GM23338 (cell line): ENCODE data around the gene FAM78A. TPM values are rescaled to one million over a fixed set of nuclear protein-coding genes. Genes with fewer than 3 reads are reported as not detected.
A peak's percentile ranks its signal among the peaks of the same experiment; 100 is the strongest.

ENCODE experiments used
- ATAC-seq: fragments of 200-7000 bp; cut with Tn5 transposase; 3 replicates; pipeline ENCODE4 v1.9.1; 2020
- DNase-seq: peaks from one replicate; pipeline ENCODE4 v3.0.0-alpha.2; 2015; ENCODE audit warnings: low spot score
- H2AFZ ChIP-seq: fragments of 200-600 bp; sonication (generic); 2 replicates; pipeline ENCODE4 v1.8.0; 2016; ENCODE audit warnings: antibody characterized with exemption, mild to moderate bottlenecking, moderate library complexity
- H3F3A ChIP-seq: fragments of 200-600 bp; sonication (generic); replicated peaks from 2 replicates; pipeline ENCODE4 v1.8.0; 2017; ENCODE audit warnings: antibody characterized with exemption, mixed run types, low read depth
- H3K27ac ChIP-seq: fragments of 200-600 bp; sonication (generic); 2 replicates; pipeline ENCODE4 v1.6.1; 2016; ENCODE audit warnings: low read depth
- H3K27me3 ChIP-seq: fragments of 200-600 bp; sonication (generic); 2 replicates; pipeline ENCODE4 v1.8.0; 2016; ENCODE audit warnings: mild to moderate bottlenecking, mixed run types, moderate library complexity; ENCODE audit not compliant: insufficient read depth
- H3K36me3 ChIP-seq: fragments of 200-600 bp; sonication (generic); 2 replicates; pipeline ENCODE4 v1.8.0; 2016; ENCODE audit warnings: mild to moderate bottlenecking; ENCODE audit not compliant: insufficient read depth
- H3K4me1 ChIP-seq: fragments of 200-600 bp; sonication (generic); 2 replicates; pipeline ENCODE4 v1.8.0; 2016; ENCODE audit warnings: mild to moderate bottlenecking, moderate library complexity; ENCODE audit not compliant: insufficient read depth
- H3K4me2 ChIP-seq: fragments of 200-600 bp; sonication (generic); 2 replicates; pipeline ENCODE4 v1.7.1; 2017; ENCODE audit warnings: mixed run types
- H3K4me3 ChIP-seq: fragments of 200-600 bp; sonication (generic); 2 replicates; pipeline ENCODE4 v1.6.1; 2016; ENCODE audit warnings: mixed run types
- H3K79me2 ChIP-seq: fragments of 200-600 bp; sonication (generic); replicated peaks from 2 replicates; pipeline ENCODE4 v1.8.0; 2017; ENCODE audit warnings: mild to moderate bottlenecking; ENCODE audit not compliant: insufficient read depth
- H3K9me2 ChIP-seq: fragments of 200-600 bp; sonication (generic); 2 replicates; pipeline ENCODE4 v1.8.0; 2017; ENCODE audit not compliant: insufficient read depth
- H4K20me1 ChIP-seq: fragments of 200-600 bp; sonication (generic); replicated peaks from 2 replicates; pipeline ENCODE4 v1.8.0; 2017; ENCODE audit warnings: mild to moderate bottlenecking; ENCODE audit not compliant: insufficient read depth
- H3K27ac Mint-ChIP-seq: 2 replicates; pipeline ENCODE4 v1.8.0; 2020; ENCODE audit warnings: inconsistent platforms, mild to moderate bottlenecking, moderate library complexity, mixed read lengths
- H3K27me3 Mint-ChIP-seq: 3 replicates; pipeline ENCODE4 v1.8.0; 2022; ENCODE audit warnings: low read depth, mild to moderate bottlenecking, moderate library complexity, mixed read lengths, inconsistent platforms; ENCODE audit not compliant: insufficient read depth, poor library complexity
- H3K36me3 Mint-ChIP-seq: 3 replicates; pipeline ENCODE4 v1.8.0; 2021; ENCODE audit warnings: low read depth, mild to moderate bottlenecking, inconsistent platforms, moderate library complexity, mixed read lengths
- H3K4me1 Mint-ChIP-seq: 3 replicates; pipeline ENCODE4 v1.8.0; 2020; ENCODE audit warnings: mild to moderate bottlenecking, inconsistent platforms, mixed read lengths
- H3K4me3 Mint-ChIP-seq: 3 replicates; pipeline ENCODE4 v1.8.0; 2021; ENCODE audit warnings: moderate library complexity, mild to moderate bottlenecking, inconsistent platforms, mixed read lengths
- H3K9me3 Mint-ChIP-seq: 3 replicates; pipeline ENCODE4 v1.8.0; 2020; ENCODE audit warnings: moderate library complexity, mild to moderate bottlenecking, inconsistent platforms, mixed read lengths
- CREB1 ChIP-seq: fragments of 250-450 bp; sonication (Bioruptor Pico); IDR thresholded peaks from 2 replicates; pipeline ENCODE4 v1.5.0; 2020; ENCODE audit warnings: low read depth, mild to moderate bottlenecking, moderate library complexity
- EZH2phosphoT487 ChIP-seq: fragments of 200-600 bp; sonication (generic); IDR thresholded peaks from one replicate; pipeline ENCODE4 v1.8.1; 2018; ENCODE audit warnings: antibody characterized with exemption; ENCODE audit not compliant: unreplicated experiment
- ZNF114 ChIP-seq: fragments of 250-450 bp; sonication (Bioruptor Pico); IDR thresholded peaks from 2 replicates; pipeline ENCODE4 v1.5.0; 2020; ENCODE audit warnings: mild to moderate bottlenecking, moderate library complexity
- polyA plus RNA-seq: library from polyadenylated mRNA; unstranded; fragments of >200 nt; fragmentation: Nextera tagmentation; extraction: Ambion mirVana; gene quantifications from 2 replicates; pipeline ENCODE4 v1.2.1, GENCODE V29; 2016
- total RNA-seq: library from RNA; depleted of rRNA; stranded (reverse); fragments of >200 nt; shearing (Covaris generic); gene quantifications from 2 replicates; pipeline ENCODE4 v1.2.3, GENCODE V29; 2014
- TF ChIP-seq, protein P1 (sequence below), 2 experiments: fragments of 200-600 bp in 1 of 2; sonication (generic) in 1 of 2; conservative IDR thresholded peaks; 2 replicates each; pipeline versions ENCODE4 v1.5.1 to v1.6.1; 2016 to 2017; ENCODE audit warnings: antibody characterized with exemption in 2 of 2, low read depth in 2 of 2, mild to moderate bottlenecking in 2 of 2, moderate library complexity in 1 of 2
- TF ChIP-seq, protein P2 (sequence below): IDR thresholded peaks from one replicate; pipeline ENCODE4 v1.6.1; 2018; ENCODE audit warnings: antibody characterized with exemption; ENCODE audit not compliant: unreplicated experiment

The FAM78A gene
- total and polyA plus RNA-seq, 2 experiments from 2014 or later: 0.57 to 2.1 TPM

DNA sequence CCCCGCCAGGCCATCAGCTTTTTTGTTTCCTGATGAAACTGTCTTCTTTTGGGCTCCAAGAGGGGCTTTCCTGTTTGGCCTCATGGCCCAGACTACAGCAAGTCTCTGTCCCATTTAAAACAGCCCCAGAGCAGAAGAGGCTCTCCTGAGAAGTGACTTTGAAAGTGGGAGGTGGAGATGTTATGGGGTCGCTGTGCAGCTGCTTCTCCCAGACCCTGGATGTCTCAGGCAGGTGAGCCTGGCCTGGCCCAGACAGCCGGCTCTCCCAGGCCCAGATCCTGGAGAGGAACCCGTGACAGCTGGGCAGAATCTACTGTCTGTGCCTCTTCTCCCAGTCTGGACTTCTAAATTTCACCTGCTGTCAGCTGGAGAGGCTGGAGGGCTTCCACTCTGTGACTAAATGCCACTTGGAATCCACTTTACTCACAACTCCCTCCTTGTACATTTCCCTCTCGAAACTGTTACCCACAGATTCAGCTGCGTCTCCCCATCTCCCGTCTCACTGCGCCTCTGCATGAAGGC, 20.6 kb downstream of the FAM78A start:
- Histone ChIP-seq H3K36me3 (no peaks in the 10 kb centered on the region), H3K9me2 (no peaks in the 10 kb centered on the region), H3K27ac (no peak overlapping the region), H3F3A (0 out of 2 replicates have a peak, but pooled peaks cover 13% of the 10 kb centered on the region), H3K4me2 (no peak overlapping the region), H3K27me3 (no peaks in the 10 kb centered on the region), H3K4me1 (no peaks in the 10 kb centered on the region), H4K20me1 (no peaks in the 10 kb centered on the region), H2AFZ (peak overlapping the region; percentile 98), H3K4me3 (no peak overlapping the region), H3K79me2 (no peaks in the 10 kb centered on the region)
- Mint-ChIP-seq H3K9me3 (no peaks in the 10 kb centered on the region), H3K36me3 (no peaks in the 10 kb centered on the region; the same call in 2 of the 3 replicates), H3K4me3 (no peak overlapping the region), H3K4me1 (peaks cover 22% of the 10 kb centered on the region), H3K27me3 (peaks cover 12% of the 10 kb centered on the region), H3K27ac (no peak overlapping the region)
- DNase-seq (no peak), ATAC-seq (no peak)
- TF ChIP-seq ZNF114 (CRISPR knock-in tag): no peak

DNA sequence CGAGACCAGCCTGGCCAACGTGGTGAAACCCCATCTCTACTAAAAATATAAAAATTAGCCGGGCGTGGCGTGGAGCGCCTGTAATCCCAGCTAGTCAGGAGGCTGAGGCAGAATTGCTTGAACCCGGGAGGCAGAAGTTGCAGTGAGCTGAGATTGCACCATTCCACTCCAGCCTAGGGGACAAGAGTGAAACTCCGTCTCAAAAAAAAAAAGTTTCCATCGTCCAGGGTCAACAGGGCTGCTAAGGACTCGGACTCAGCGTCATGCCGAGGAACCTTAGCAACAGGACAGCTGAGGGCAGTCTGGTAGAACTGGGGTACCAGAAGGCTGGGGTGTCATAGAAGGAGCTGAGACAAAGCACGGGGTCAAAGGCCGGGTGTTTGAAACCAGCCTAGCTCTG, 21.7 kb downstream of the FAM78A start:
- Histone ChIP-seq H3K36me3 (no peaks in the 10 kb centered on the region), H3K4me3 (no peak overlapping the region), H4K20me1 (no peaks in the 10 kb centered on the region), H3K27ac (no peak overlapping the region), H2AFZ (no peak overlapping the region), H3F3A (0 out of 2 replicates have a peak, but pooled peaks cover 9% of the 10 kb centered on the region), H3K9me2 (no peaks in the 10 kb centered on the region), H3K4me1 (no peaks in the 10 kb centered on the region), H3K79me2 (no peaks in the 10 kb centered on the region), H3K4me2 (no peak overlapping the region), H3K27me3 (no peaks in the 10 kb centered on the region)
- Mint-ChIP-seq H3K36me3 (no peaks in the 10 kb centered on the region; the same call in 2 of the 3 replicates), H3K4me1 (peaks cover 13% of the 10 kb centered on the region), H3K9me3 (no peaks in the 10 kb centered on the region), H3K4me3 (no peak overlapping the region), H3K27ac (no peak overlapping the region), H3K27me3 (peaks cover 12% of the 10 kb centered on the region)
- no peak for ATAC-seq
- TF ChIP-seq EZH2phosphoT487 (no peak), CREB1 (no peak)
- TF ChIP-seq, protein P1, sequence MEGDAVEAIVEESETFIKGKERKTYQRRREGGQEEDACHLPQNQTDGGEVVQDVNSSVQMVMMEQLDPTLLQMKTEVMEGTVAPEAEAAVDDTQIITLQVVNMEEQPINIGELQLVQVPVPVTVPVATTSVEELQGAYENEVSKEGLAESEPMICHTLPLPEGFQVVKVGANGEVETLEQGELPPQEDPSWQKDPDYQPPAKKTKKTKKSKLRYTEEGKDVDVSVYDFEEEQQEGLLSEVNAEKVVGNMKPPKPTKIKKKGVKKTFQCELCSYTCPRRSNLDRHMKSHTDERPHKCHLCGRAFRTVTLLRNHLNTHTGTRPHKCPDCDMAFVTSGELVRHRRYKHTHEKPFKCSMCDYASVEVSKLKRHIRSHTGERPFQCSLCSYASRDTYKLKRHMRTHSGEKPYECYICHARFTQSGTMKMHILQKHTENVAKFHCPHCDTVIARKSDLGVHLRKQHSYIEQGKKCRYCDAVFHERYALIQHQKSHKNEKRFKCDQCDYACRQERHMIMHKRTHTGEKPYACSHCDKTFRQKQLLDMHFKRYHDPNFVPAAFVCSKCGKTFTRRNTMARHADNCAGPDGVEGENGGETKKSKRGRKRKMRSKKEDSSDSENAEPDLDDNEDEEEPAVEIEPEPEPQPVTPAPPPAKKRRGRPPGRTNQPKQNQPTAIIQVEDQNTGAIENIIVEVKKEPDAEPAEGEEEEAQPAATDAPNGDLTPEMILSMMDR (conservative IDR thresholded peaks at IDR 0.05; ENCODE audit: low read depth in 2 of 2): no peak
- DNase-seq: no peak

DNA sequence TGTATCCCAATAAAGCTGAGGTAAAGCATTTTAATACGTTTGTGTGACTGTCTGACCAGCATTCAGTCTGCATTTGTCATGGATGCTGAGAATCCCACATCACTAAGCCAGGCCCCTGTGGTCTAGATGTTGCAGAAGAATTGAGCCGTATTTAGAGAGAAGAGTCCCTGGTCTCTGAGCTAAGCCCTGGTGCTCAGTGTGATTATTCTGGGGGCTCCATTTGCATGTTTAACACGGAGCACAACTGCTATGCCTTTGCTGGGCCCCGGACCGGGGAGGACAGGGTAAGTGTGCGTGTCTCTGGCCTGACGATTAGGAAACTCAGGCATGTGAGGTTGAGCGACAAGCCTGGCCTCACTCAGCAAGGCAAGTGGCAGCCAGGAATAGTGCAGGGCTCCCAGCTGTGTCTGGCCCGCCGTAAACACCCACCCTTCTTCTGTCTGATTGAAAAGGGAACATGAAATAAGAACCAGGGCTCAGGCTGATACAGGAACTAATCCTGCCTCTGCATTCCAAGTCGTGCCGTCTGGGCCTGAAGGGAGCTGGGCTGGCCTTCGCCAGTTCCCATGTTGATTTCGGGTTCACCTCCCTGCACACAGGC, 22.3 kb downstream of the FAM78A start:
- peaks cover 10% of the 10 kb centered on the region for H3K4me1 Mint-ChIP-seq
- Histone ChIP-seq H3K27me3 (no peaks in the 10 kb centered on the region), H4K20me1 (no peaks in the 10 kb centered on the region), H3F3A (0 out of 2 replicates have a peak, but pooled peaks cover 9% of the 10 kb centered on the region), H3K27ac (no peak overlapping the region), H3K9me2 (no peaks in the 10 kb centered on the region), H3K4me1 (no peaks in the 10 kb centered on the region), H3K36me3 (no peaks in the 10 kb centered on the region), H3K79me2 (no peaks in the 10 kb centered on the region), H2AFZ (no peak overlapping the region), H3K4me3 (no peak overlapping the region), H3K4me2 (no peak overlapping the region)
- no peak overlapping the region for H3K4me3 Mint-ChIP-seq
- DNase-seq (peak; percentile 3), ATAC-seq (peak; percentile 17; the same call in 2 of the 3 replicates)
- H3K27me3 Mint-ChIP-seq: peaks cover 12% of the 10 kb centered on the region
- TF ChIP-seq CREB1: no peak
- TF ChIP-seq, protein P1 (conservative IDR thresholded peaks at IDR 0.05; ENCODE audit: low read depth in 2 of 2): no peak
- TF ChIP-seq, protein P2, sequence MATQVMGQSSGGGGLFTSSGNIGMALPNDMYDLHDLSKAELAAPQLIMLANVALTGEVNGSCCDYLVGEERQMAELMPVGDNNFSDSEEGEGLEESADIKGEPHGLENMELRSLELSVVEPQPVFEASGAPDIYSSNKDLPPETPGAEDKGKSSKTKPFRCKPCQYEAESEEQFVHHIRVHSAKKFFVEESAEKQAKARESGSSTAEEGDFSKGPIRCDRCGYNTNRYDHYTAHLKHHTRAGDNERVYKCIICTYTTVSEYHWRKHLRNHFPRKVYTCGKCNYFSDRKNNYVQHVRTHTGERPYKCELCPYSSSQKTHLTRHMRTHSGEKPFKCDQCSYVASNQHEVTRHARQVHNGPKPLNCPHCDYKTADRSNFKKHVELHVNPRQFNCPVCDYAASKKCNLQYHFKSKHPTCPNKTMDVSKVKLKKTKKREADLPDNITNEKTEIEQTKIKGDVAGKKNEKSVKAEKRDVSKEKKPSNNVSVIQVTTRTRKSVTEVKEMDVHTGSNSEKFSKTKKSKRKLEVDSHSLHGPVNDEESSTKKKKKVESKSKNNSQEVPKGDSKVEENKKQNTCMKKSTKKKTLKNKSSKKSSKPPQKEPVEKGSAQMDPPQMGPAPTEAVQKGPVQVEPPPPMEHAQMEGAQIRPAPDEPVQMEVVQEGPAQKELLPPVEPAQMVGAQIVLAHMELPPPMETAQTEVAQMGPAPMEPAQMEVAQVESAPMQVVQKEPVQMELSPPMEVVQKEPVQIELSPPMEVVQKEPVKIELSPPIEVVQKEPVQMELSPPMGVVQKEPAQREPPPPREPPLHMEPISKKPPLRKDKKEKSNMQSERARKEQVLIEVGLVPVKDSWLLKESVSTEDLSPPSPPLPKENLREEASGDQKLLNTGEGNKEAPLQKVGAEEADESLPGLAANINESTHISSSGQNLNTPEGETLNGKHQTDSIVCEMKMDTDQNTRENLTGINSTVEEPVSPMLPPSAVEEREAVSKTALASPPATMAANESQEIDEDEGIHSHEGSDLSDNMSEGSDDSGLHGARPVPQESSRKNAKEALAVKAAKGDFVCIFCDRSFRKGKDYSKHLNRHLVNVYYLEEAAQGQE: no peak
- H3K27ac Mint-ChIP-seq: no peak overlapping the region
- H3K36me3 Mint-ChIP-seq: no peaks in the 10 kb centered on the region
- no peaks in the 10 kb centered on the region for H3K9me3 Mint-ChIP-seq
